GM23338 (cell line): Measurements from ENCODE around the gene HABP4. TPM values are rescaled to one million over a fixed set of nuclear protein-coding genes. Genes with fewer than 3 reads are reported as not detected.

Experiments used
- ATAC-seq: fragments of 200-7000 bp; cut with Tn5 transposase; 3 replicates; pipeline ENCODE4 v1.9.1; 2020
- DNase-seq: peaks from one replicate; pipeline ENCODE4 v3.0.0-alpha.2; 2015; ENCODE audit warnings: low spot score
- H2AFZ ChIP-seq: fragments of 200-600 bp; sonication (generic); 2 replicates; pipeline ENCODE4 v1.8.0; 2016; ENCODE audit warnings: antibody characterized with exemption, mild to moderate bottlenecking, moderate library complexity
- H3F3A ChIP-seq: fragments of 200-600 bp; sonication (generic); replicated peaks from 2 replicates; pipeline ENCODE4 v1.8.0; 2017; ENCODE audit warnings: antibody characterized with exemption, mixed run types, low read depth
- H3K27ac ChIP-seq: fragments of 200-600 bp; sonication (generic); 2 replicates; pipeline ENCODE4 v1.6.1; 2016; ENCODE audit warnings: low read depth
- H3K27me3 ChIP-seq: fragments of 200-600 bp; sonication (generic); 2 replicates; pipeline ENCODE4 v1.8.0; 2016; ENCODE audit warnings: mild to moderate bottlenecking, mixed run types, moderate library complexity; ENCODE audit not compliant: insufficient read depth
- H3K36me3 ChIP-seq: fragments of 200-600 bp; sonication (generic); 2 replicates; pipeline ENCODE4 v1.8.0; 2016; ENCODE audit warnings: mild to moderate bottlenecking; ENCODE audit not compliant: insufficient read depth
- H3K4me1 ChIP-seq: fragments of 200-600 bp; sonication (generic); 2 replicates; pipeline ENCODE4 v1.8.0; 2016; ENCODE audit warnings: mild to moderate bottlenecking, moderate library complexity; ENCODE audit not compliant: insufficient read depth
- H3K4me2 ChIP-seq: fragments of 200-600 bp; sonication (generic); 2 replicates; pipeline ENCODE4 v1.7.1; 2017; ENCODE audit warnings: mixed run types
- H3K4me3 ChIP-seq: fragments of 200-600 bp; sonication (generic); 2 replicates; pipeline ENCODE4 v1.6.1; 2016; ENCODE audit warnings: mixed run types
- H3K79me2 ChIP-seq: fragments of 200-600 bp; sonication (generic); replicated peaks from 2 replicates; pipeline ENCODE4 v1.8.0; 2017; ENCODE audit warnings: mild to moderate bottlenecking; ENCODE audit not compliant: insufficient read depth
- H3K9me2 ChIP-seq: fragments of 200-600 bp; sonication (generic); 2 replicates; pipeline ENCODE4 v1.8.0; 2017; ENCODE audit not compliant: insufficient read depth
- H4K20me1 ChIP-seq: fragments of 200-600 bp; sonication (generic); replicated peaks from 2 replicates; pipeline ENCODE4 v1.8.0; 2017; ENCODE audit warnings: mild to moderate bottlenecking; ENCODE audit not compliant: insufficient read depth
- H3K27ac Mint-ChIP-seq: 2 replicates; pipeline ENCODE4 v1.8.0; 2020; ENCODE audit warnings: inconsistent platforms, mild to moderate bottlenecking, moderate library complexity, mixed read lengths
- H3K27me3 Mint-ChIP-seq: 3 replicates; pipeline ENCODE4 v1.8.0; 2022; ENCODE audit warnings: low read depth, mild to moderate bottlenecking, moderate library complexity, mixed read lengths, inconsistent platforms; ENCODE audit not compliant: insufficient read depth, poor library complexity
- H3K36me3 Mint-ChIP-seq: 3 replicates; pipeline ENCODE4 v1.8.0; 2021; ENCODE audit warnings: low read depth, mild to moderate bottlenecking, inconsistent platforms, moderate library complexity, mixed read lengths
- H3K4me1 Mint-ChIP-seq: 3 replicates; pipeline ENCODE4 v1.8.0; 2020; ENCODE audit warnings: mild to moderate bottlenecking, inconsistent platforms, mixed read lengths
- H3K4me3 Mint-ChIP-seq: 3 replicates; pipeline ENCODE4 v1.8.0; 2021; ENCODE audit warnings: moderate library complexity, mild to moderate bottlenecking, inconsistent platforms, mixed read lengths
- H3K9me3 Mint-ChIP-seq: 3 replicates; pipeline ENCODE4 v1.8.0; 2020; ENCODE audit warnings: moderate library complexity, mild to moderate bottlenecking, inconsistent platforms, mixed read lengths
- CREB1 ChIP-seq: fragments of 250-450 bp; sonication (Bioruptor Pico); IDR thresholded peaks from 2 replicates; pipeline ENCODE4 v1.5.0; 2020; ENCODE audit warnings: low read depth, mild to moderate bottlenecking, moderate library complexity
- EZH2 ChIP-seq: fragments of 200-600 bp; sonication (generic); IDR thresholded peaks from one replicate; pipeline ENCODE4 v1.8.0; 2017; ENCODE audit warnings: antibody characterized with exemption, mild to moderate bottlenecking, low read depth; ENCODE audit not compliant: unreplicated experiment
- JUNB ChIP-seq: IDR thresholded peaks from one replicate; pipeline ENCODE4 v1.6.1; 2016; ENCODE audit warnings: antibody characterized with exemption; ENCODE audit not compliant: unreplicated experiment
- NANOG ChIP-seq: IDR thresholded peaks from 2 replicates; pipeline ENCODE4 v1.6.1; 2016; ENCODE audit warnings: antibody characterized with exemption, borderline replicate concordance
- POLR2AphosphoS5 ChIP-seq: IDR thresholded peaks from 2 replicates; pipeline ENCODE4 v1.6.1; 2016; ENCODE audit warnings: antibody characterized with exemption, low read depth
- ZNF114 ChIP-seq: fragments of 250-450 bp; sonication (Bioruptor Pico); IDR thresholded peaks from 2 replicates; pipeline ENCODE4 v1.5.0; 2020; ENCODE audit warnings: mild to moderate bottlenecking, moderate library complexity
- polyA plus RNA-seq: library from polyadenylated mRNA; unstranded; fragments of >200 nt; fragmentation: Nextera tagmentation; extraction: Ambion mirVana; gene quantifications from 2 replicates; pipeline ENCODE4 v1.2.1, GENCODE V29; 2016
- total RNA-seq: library from RNA; depleted of rRNA; stranded (reverse); fragments of >200 nt; shearing (Covaris generic); gene quantifications from 2 replicates; pipeline ENCODE4 v1.2.3, GENCODE V29; 2014
- TF ChIP-seq, protein P1 (sequence below), 2 experiments: fragments of 200-600 bp in 1 of 2; sonication (generic) in 1 of 2; conservative IDR thresholded peaks; 2 replicates each; pipeline versions ENCODE4 v1.5.1 to v1.6.1; 2016 to 2017; ENCODE audit warnings: antibody characterized with exemption in 2 of 2, low read depth in 2 of 2, mild to moderate bottlenecking in 2 of 2, moderate library complexity in 1 of 2
- TF ChIP-seq, protein P2 (sequence below): IDR thresholded peaks from one replicate; pipeline ENCODE4 v1.6.1; 2018; ENCODE audit warnings: antibody characterized with exemption; ENCODE audit not compliant: unreplicated experiment
- TF ChIP-seq, protein P3 (sequence below): fragments of 250-450 bp; sonication (Bioruptor Pico); IDR thresholded peaks from 2 replicates; pipeline ENCODE4 v1.5.0; 2020; ENCODE audit warnings: mild to moderate bottlenecking, moderate library complexity

Gene HABP4
- total and polyA plus RNA-seq, 2 experiments from 2014 or later: 8.8 to 9.9 TPM

DNA sequence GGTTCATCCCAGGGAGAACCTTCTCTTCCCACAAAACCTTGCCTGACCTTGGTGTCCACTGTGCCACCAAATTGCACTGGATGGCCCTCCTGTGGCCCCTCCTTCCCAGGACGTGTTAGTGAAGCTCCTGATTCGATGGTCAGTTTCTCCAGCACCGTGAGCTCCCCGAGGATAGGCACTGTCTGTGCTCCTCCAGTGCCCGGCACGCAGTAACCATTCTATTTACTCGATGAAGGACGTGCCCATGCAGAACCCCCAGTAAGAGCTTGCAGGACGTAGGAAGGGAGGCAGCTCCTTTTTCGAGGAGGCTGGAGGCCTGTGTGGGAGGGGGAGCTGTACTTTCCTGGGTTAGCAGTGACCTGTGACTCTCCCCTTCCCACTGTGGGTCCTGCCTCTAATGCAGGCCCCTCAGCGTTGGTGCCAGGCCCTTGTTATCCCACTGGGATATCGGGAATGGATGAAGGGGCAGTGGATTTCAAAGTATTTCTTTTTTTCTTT is 39.6 kb downstream of the HABP4 start:
- H3K27ac ChIP-seq: no peak overlapping the region
- ATAC-seq: no peak
- no peak overlapping the region for H3K4me2 ChIP-seq
- H3F3A ChIP-seq: peaks cover 6% of the 10 kb centered on the region; the same call in 1 of the 2 replicates
- no peak overlapping the region for H2AFZ ChIP-seq
- H3K4me3 Mint-ChIP-seq: no peak overlapping the region
- no peak for DNase-seq
- H3K27ac Mint-ChIP-seq: no peak overlapping the region; the same call in 1 of the 2 replicates
- H3K9me3 Mint-ChIP-seq: no peaks in the 10 kb centered on the region; the same call in 2 of the 3 replicates
- peaks cover 24% of the 10 kb centered on the region; the same call in 2 of the 3 replicates for H3K36me3 Mint-ChIP-seq
- H3K4me3 ChIP-seq: no peak overlapping the region
- H3K4me1 Mint-ChIP-seq: peaks cover 6% of the 10 kb centered on the region; the same call in 1 of the 3 replicates
- H3K36me3 ChIP-seq: peaks cover 4% of the 10 kb centered on the region; the same call in 1 of the 2 replicates
- H3K9me2 ChIP-seq: no peaks in the 10 kb centered on the region
- H4K20me1 ChIP-seq: no peaks in the 10 kb centered on the region; the same call in 1 of the 2 replicates
- H3K4me1 ChIP-seq: 0 out of 2 replicates have a peak, but pooled peaks cover 5% of the 10 kb centered on the region
- no peaks in the 10 kb centered on the region for H3K79me2 ChIP-seq
- TF ChIP-seq EZH2: no peak
- TF ChIP-seq POLR2AphosphoS5: no peak
- TF ChIP-seq, protein P1, sequence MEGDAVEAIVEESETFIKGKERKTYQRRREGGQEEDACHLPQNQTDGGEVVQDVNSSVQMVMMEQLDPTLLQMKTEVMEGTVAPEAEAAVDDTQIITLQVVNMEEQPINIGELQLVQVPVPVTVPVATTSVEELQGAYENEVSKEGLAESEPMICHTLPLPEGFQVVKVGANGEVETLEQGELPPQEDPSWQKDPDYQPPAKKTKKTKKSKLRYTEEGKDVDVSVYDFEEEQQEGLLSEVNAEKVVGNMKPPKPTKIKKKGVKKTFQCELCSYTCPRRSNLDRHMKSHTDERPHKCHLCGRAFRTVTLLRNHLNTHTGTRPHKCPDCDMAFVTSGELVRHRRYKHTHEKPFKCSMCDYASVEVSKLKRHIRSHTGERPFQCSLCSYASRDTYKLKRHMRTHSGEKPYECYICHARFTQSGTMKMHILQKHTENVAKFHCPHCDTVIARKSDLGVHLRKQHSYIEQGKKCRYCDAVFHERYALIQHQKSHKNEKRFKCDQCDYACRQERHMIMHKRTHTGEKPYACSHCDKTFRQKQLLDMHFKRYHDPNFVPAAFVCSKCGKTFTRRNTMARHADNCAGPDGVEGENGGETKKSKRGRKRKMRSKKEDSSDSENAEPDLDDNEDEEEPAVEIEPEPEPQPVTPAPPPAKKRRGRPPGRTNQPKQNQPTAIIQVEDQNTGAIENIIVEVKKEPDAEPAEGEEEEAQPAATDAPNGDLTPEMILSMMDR (conservative IDR thresholded peaks at IDR 0.05; ENCODE audit: low read depth in 2 of 2): no peak
- H3K27me3 ChIP-seq: no peaks in the 10 kb centered on the region
- peaks cover 7% of the 10 kb centered on the region for H3K27me3 Mint-ChIP-seq

DNA sequence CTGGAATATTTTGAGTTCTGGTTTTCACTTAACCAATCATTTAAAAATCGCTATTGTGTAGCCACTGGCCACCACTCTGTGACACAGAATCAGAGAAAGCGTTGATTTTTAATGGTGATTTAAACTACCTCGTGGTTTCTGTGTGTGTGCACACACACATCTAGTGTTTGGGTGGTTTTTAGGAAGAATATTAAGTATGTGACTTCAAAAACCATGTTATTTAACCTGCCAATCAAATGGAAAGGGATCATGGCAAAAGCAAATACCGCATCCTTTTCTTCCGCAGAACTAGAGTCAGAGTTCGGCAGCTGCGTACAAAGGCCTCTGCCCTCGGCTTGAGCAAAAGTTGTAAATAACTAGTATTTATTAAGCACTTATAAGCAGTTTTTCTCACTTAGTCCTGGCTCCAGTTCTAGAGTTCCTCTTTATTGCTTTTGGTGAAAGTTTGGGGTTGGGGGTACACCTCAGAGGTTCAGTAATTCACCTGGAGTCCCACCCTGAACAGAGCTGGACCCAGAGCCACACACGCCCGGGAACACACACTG is 40.6 kb downstream of the HABP4 start:
- H2AFZ ChIP-seq: no peak overlapping the region
- ATAC-seq: no peak
- H3K36me3 ChIP-seq: peaks cover 4% of the 10 kb centered on the region; the same call in 1 of the 2 replicates
- no peak for DNase-seq
- no peaks in the 10 kb centered on the region for H3K27me3 ChIP-seq
- H3K27ac ChIP-seq: no peak overlapping the region
- Mint-ChIP-seq H3K27me3 (peaks cover 7% of the 10 kb centered on the region), H3K4me3 (no peak overlapping the region), H3K9me3 (no peaks in the 10 kb centered on the region; the same call in 2 of the 3 replicates), H3K36me3 (peaks cover 18% of the 10 kb centered on the region; the same call in 2 of the 3 replicates), H3K4me1 (peaks cover 8% of the 10 kb centered on the region; the same call in 1 of the 3 replicates), H3K27ac (no peak overlapping the region)
- 0 out of 2 replicates have a peak, but pooled peaks cover 5% of the 10 kb centered on the region for H3K4me1 ChIP-seq
- no peaks in the 10 kb centered on the region; the same call in 1 of the 2 replicates for H4K20me1 ChIP-seq
- no peak overlapping the region for H3K4me3 ChIP-seq
- H3K4me2 ChIP-seq: no peak overlapping the region
- H3F3A ChIP-seq: peaks cover 6% of the 10 kb centered on the region; the same call in 1 of the 2 replicates
- no peaks in the 10 kb centered on the region for H3K9me2 ChIP-seq
- H3K79me2 ChIP-seq: no peaks in the 10 kb centered on the region
- TF ChIP-seq NANOG (no peak), CREB1 (CRISPR knock-in tag) (no peak), POLR2AphosphoS5 (no peak), JUNB (no peak), ZNF114 (no peak)
- TF ChIP-seq, protein P2, sequence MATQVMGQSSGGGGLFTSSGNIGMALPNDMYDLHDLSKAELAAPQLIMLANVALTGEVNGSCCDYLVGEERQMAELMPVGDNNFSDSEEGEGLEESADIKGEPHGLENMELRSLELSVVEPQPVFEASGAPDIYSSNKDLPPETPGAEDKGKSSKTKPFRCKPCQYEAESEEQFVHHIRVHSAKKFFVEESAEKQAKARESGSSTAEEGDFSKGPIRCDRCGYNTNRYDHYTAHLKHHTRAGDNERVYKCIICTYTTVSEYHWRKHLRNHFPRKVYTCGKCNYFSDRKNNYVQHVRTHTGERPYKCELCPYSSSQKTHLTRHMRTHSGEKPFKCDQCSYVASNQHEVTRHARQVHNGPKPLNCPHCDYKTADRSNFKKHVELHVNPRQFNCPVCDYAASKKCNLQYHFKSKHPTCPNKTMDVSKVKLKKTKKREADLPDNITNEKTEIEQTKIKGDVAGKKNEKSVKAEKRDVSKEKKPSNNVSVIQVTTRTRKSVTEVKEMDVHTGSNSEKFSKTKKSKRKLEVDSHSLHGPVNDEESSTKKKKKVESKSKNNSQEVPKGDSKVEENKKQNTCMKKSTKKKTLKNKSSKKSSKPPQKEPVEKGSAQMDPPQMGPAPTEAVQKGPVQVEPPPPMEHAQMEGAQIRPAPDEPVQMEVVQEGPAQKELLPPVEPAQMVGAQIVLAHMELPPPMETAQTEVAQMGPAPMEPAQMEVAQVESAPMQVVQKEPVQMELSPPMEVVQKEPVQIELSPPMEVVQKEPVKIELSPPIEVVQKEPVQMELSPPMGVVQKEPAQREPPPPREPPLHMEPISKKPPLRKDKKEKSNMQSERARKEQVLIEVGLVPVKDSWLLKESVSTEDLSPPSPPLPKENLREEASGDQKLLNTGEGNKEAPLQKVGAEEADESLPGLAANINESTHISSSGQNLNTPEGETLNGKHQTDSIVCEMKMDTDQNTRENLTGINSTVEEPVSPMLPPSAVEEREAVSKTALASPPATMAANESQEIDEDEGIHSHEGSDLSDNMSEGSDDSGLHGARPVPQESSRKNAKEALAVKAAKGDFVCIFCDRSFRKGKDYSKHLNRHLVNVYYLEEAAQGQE: no peak
- TF ChIP-seq, protein P3, sequence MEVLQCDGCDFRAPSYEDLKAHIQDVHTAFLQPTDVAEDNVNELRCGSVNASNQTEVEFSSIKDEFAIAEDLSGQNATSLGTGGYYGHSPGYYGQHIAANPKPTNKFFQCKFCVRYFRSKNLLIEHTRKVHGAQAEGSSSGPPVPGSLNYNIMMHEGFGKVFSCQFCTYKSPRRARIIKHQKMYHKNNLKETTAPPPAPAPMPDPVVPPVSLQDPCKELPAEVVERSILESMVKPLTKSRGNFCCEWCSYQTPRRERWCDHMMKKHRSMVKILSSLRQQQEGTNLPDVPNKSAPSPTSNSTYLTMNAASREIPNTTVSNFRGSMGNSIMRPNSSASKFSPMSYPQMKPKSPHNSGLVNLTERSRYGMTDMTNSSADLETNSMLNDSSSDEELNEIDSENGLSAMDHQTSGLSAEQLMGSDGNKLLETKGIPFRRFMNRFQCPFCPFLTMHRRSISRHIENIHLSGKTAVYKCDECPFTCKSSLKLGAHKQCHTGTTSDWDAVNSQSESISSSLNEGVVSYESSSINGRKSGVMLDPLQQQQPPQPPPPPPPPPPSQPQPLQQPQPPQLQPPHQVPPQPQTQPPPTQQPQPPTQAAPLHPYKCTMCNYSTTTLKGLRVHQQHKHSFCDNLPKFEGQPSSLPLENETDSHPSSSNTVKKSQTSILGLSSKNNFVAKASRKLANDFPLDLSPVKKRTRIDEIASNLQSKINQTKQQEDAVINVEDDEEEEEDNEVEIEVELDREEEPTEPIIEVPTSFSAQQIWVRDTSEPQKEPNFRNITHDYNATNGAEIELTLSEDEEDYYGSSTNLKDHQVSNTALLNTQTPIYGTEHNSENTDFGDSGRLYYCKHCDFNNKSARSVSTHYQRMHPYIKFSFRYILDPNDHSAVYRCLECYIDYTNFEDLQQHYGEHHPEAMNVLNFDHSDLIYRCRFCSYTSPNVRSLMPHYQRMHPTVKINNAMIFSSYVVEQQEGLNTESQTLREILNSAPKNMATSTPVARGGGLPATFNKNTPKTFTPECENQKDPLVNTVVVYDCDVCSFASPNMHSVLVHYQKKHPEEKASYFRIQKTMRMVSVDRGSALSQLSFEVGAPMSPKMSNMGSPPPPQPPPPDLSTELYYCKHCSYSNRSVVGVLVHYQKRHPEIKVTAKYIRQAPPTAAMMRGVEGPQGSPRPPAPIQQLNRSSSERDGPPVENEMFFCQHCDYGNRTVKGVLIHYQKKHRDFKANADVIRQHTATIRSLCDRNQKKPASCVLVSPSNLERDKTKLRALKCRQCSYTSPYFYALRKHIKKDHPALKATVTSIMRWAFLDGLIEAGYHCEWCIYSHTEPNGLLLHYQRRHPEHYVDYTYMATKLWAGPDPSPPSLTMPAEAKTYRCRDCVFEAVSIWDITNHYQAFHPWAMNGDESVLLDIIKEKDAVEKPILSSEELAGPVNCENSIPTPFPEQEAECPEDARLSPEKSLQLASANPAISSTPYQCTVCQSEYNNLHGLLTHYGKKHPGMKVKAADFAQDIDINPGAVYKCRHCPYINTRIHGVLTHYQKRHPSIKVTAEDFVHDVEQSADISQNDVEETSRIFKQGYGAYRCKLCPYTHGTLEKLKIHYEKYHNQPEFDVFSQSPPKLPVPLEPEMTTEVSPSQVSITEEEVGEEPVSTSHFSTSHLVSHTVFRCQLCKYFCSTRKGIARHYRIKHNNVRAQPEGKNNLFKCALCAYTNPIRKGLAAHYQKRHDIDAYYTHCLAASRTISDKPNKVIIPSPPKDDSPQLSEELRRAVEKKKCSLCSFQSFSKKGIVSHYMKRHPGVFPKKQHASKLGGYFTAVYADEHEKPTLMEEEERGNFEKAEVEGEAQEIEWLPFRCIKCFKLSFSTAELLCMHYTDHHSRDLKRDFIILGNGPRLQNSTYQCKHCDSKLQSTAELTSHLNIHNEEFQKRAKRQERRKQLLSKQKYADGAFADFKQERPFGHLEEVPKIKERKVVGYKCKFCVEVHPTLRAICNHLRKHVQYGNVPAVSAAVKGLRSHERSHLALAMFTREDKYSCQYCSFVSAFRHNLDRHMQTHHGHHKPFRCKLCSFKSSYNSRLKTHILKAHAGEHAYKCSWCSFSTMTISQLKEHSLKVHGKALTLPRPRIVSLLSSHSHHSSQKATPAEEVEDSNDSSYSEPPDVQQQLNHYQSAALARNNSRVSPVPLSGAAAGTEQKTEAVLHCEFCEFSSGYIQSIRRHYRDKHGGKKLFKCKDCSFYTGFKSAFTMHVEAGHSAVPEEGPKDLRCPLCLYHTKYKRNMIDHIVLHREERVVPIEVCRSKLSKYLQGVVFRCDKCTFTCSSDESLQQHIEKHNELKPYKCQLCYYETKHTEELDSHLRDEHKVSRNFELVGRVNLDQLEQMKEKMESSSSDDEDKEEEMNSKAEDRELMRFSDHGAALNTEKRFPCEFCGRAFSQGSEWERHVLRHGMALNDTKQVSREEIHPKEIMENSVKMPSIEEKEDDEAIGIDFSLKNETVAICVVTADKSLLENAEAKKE (CRISPR knock-in tag): no peak
